Upper lobe of right lung (tissue), 1 donor: ENCODE measurements around the gene MYZAP. TPM values are rescaled to one million over a fixed set of nuclear protein-coding genes. Genes with fewer than 3 reads are reported as not detected.

Experiments
- ATAC-seq: fragments of 200-7000 bp; cut with Tn5 transposase; one replicate; pipeline ENCODE4 v1.9.1; 2020; ENCODE audit warnings: mild to moderate bottlenecking, moderate library complexity
- DNase-seq: peaks from one replicate; pipeline ENCODE4 v3.0.0-alpha.2; 2020
- H3K27ac ChIP-seq: fragments of 200-600 bp; one replicate; pipeline ENCODE4 v1.8.0; 2022
- H3K27me3 ChIP-seq: fragments of 200-600 bp; one replicate; pipeline ENCODE4 v1.8.0; 2022; ENCODE audit warnings: mild to moderate bottlenecking
- H3K36me3 ChIP-seq: fragments of 200-600 bp; one replicate; pipeline ENCODE4 v1.8.0; 2022
- H3K4me1 ChIP-seq: fragments of 200-600 bp; one replicate; pipeline ENCODE4 v1.8.0; 2022
- H3K4me3 ChIP-seq: fragments of 200-600 bp; one replicate; pipeline ENCODE4 v1.8.0; 2022; ENCODE audit warnings: mild to moderate bottlenecking
- H3K9me3 ChIP-seq: fragments of 200-600 bp; one replicate; pipeline ENCODE4 v1.8.0; 2022
- intact Hi-C: fragments of 100-400 bp; cut with DNase I; formaldehyde crosslinking; loops from one replicate; pipeline ENCODE4 v1.11.0; 2022
- total RNA-seq: library from RNA; stranded (reverse); fragmentation: NEBNext Ultra II Directional; extraction: Animal tissue kit (Norgen Biotek cat#: 25700); gene quantifications from one replicate; pipeline ENCODE4 v1.2.1, GENCODE V29; 2021
- TF ChIP-seq, protein P1 (sequence below): fragments of 200-600 bp; IDR thresholded peaks from one replicate; pipeline ENCODE4 v1.8.0; 2022; ENCODE audit warnings: antibody characterized with exemption
- donor health status: DM: no; HTN: yes; CAD: no; lungs with severe emphysema.

Gene MYZAP
- total RNA-seq, 1 donor from 2014 or later: 30.9 TPM

GRCh38 chr15:57703387-57703786 lies 111.7 kb downstream of the MYZAP start:
- no peak overlapping the region for H3K27ac ChIP-seq
- ATAC-seq: no peak
- no peak for DNase-seq
- no peak overlapping the region for H3K4me3 ChIP-seq
- H3K36me3 ChIP-seq: no peaks in the 10 kb centered on the region
- intact Hi-C loops: no loop called here
- H3K9me3 ChIP-seq: no peaks in the 10 kb centered on the region
- H3K4me1 ChIP-seq: peaks cover 10% of the 10 kb centered on the region
- TF ChIP-seq, protein P1, sequence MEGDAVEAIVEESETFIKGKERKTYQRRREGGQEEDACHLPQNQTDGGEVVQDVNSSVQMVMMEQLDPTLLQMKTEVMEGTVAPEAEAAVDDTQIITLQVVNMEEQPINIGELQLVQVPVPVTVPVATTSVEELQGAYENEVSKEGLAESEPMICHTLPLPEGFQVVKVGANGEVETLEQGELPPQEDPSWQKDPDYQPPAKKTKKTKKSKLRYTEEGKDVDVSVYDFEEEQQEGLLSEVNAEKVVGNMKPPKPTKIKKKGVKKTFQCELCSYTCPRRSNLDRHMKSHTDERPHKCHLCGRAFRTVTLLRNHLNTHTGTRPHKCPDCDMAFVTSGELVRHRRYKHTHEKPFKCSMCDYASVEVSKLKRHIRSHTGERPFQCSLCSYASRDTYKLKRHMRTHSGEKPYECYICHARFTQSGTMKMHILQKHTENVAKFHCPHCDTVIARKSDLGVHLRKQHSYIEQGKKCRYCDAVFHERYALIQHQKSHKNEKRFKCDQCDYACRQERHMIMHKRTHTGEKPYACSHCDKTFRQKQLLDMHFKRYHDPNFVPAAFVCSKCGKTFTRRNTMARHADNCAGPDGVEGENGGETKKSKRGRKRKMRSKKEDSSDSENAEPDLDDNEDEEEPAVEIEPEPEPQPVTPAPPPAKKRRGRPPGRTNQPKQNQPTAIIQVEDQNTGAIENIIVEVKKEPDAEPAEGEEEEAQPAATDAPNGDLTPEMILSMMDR: no peak
- peaks cover 5% of the 10 kb centered on the region for H3K27me3 ChIP-seq

GRCh38 chr15:57704441-57704840 lies 112.7 kb downstream of the MYZAP start:
- no peaks in the 10 kb centered on the region for H3K27me3 ChIP-seq
- ATAC-seq (no peak), DNase-seq (no peak)
- no peak overlapping the region for H3K4me3 ChIP-seq
- no peaks in the 10 kb centered on the region for H3K9me3 ChIP-seq
- H3K27ac ChIP-seq: no peak overlapping the region
- H3K4me1 ChIP-seq: peaks cover 18% of the 10 kb centered on the region
- TF ChIP-seq, protein P1: no peak
- H3K36me3 ChIP-seq: peaks cover 6% of the 10 kb centered on the region
- intact Hi-C loops: no loop called here

- intact Hi-C loops: no loop called here
- Histone ChIP-seq H3K27me3 (no peaks in the 10 kb centered on the region), H3K4me3 (peak overlapping the region; percentile 85), H3K36me3 (peaks cover 19% of the 10 kb centered on the region), H3K4me1 (peaks cover 21% of the 10 kb centered on the region), H3K27ac (peak overlapping the region; percentile 98), H3K9me3 (no peaks in the 10 kb centered on the region)
- no peak for DNase-seq
- no peak for ATAC-seq
- TF ChIP-seq, protein P1: no peak
Measured at GRCh38 chr15:57705746-57706404, 114.2 kb downstream of the MYZAP start.

GRCh38 chr15:57706405-57707209 lies 114.9 kb downstream of the MYZAP start, which contains the start of gene POLR2M:
TSS of gene POLR2M (plus strand) at chr15:57706714. CDS start at chr15:57706843, 129 bp downstream.
- H3K27me3 ChIP-seq: no peaks in the 10 kb centered on the region

GRCh38 chr15:57708047-57708446 lies 116.3 kb downstream of the MYZAP start:
- ATAC-seq: no peak
- H3K27me3 ChIP-seq: no peaks in the 10 kb centered on the region
- H3K36me3 ChIP-seq: peaks cover 41% of the 10 kb centered on the region
- peaks cover 21% of the 10 kb centered on the region for H3K4me1 ChIP-seq
- DNase-seq: no peak
- H3K4me3 ChIP-seq: peak overlapping the region; percentile 85
- intact Hi-C loops: no loop called here
- H3K27ac ChIP-seq: no peak overlapping the region
- TF ChIP-seq, protein P1: no peak
- H3K9me3 ChIP-seq: no peaks in the 10 kb centered on the region

More at GRCh38 chr15:57706405-57707209, 114.9 kb downstream of the MYZAP start, which contains the start of gene POLR2M:
- DNase-seq (peak; percentile 96), ATAC-seq (peak; percentile 97)
- H3K27ac ChIP-seq: peak within 1 kb of the TSS; percentile 98
- TF ChIP-seq, protein P1: no peak
- peaks cover 26% of the 10 kb centered on the region for H3K36me3 ChIP-seq
- H3K4me3 ChIP-seq: peak within 1 kb of the TSS; percentile 85
- H3K4me1 ChIP-seq: peaks cover 21% of the 10 kb centered on the region
- H3K9me3 ChIP-seq: no peaks in the 10 kb centered on the region
- intact Hi-C loops: no loop called here
